Neural progenitor cell (in vitro differentiated cells): Measurements from ENCODE around the gene NEAT1.

Experiments used
- CTCF ChIP-seq: fragments of 200-600 bp; sonication (generic); IDR thresholded peaks from 2 replicates; pipeline ENCODE4 v1.5.1; 2017; ENCODE audit warnings: antibody characterized with exemption, mild to moderate bottlenecking
- EZH2phosphoT487 ChIP-seq: fragments of 200-600 bp; sonication (generic); IDR thresholded peaks from 2 replicates; pipeline ENCODE4 v1.6.1; 2017; ENCODE audit warnings: antibody characterized with exemption

- TF ChIP-seq CTCF (no peak), EZH2phosphoT487 (no peak)
Observed at GRCh38 chr11:65448418-65449105, 26.0 kb downstream of the NEAT1 start.
